Measurements from ENCODE around the gene MEOX1.

Gene MEOX1

GRCh38 chr17:43665084-43665936, 3.6 kb upstream of the MEOX1 start:
- no peaks in the 10 kb centered on the region for H3K9me3 Mint-ChIP-seq
- no peak for TF ChIP-seq CTCF (IDR thresholded peaks at IDR 0.05; ENCODE audit: unreplicated experiment in 3 of 3)
- H3K27me3 Mint-ChIP-seq (ENCODE audit: low read depth) = peaks cover under 1% of the 10 kb centered on the region

GRCh38 chr17:43664096-43664495, 2.4 kb upstream of the MEOX1 start:
- H3K9me3 Mint-ChIP-seq = no peaks in the 10 kb centered on the region
- TF ChIP-seq CTCF (IDR thresholded peaks at IDR 0.05; ENCODE audit: unreplicated experiment in 3 of 3) = no peak
- H3K27ac Mint-ChIP-seq = peak overlapping the region; percentile 66 to 87 (median 83)
- H3K4me1 Mint-ChIP-seq = peaks cover 61% of the 10 kb centered on the region
- peak overlapping the region in 1 of 3 experiments; percentile 59 for H3K4me3 Mint-ChIP-seq
- H3K36me3 Mint-ChIP-seq (ENCODE audit: low read depth) = no peaks in the 10 kb centered on the region
- peaks cover 5% of the 10 kb centered on the region for H3K27me3 Mint-ChIP-seq (ENCODE audit: low read depth)

More at GRCh38 chr17:43665084-43665936, 3.6 kb upstream of the MEOX1 start:
- Mint-ChIP-seq H3K27ac (peak overlapping the region; percentile 78 to 92 (median 82)), H3K4me1 (peaks cover 59% of the 10 kb centered on the region), H3K36me3 (ENCODE audit: low read depth) (no peaks in the 10 kb centered on the region), H3K4me3 (peak overlapping the region in 1 of 3 experiments; percentile 4)

GRCh38 chr17:43663383-43663782, 1.7 kb upstream of the MEOX1 start:
- H3K4me1 Mint-ChIP-seq = peaks cover 67% of the 10 kb centered on the region
- H3K27ac Mint-ChIP-seq = peak overlapping the region; percentile 88 to 97 (median 90)
- H3K36me3 Mint-ChIP-seq (ENCODE audit: low read depth) = no peaks in the 10 kb centered on the region
- TF ChIP-seq CTCF (IDR thresholded peaks at IDR 0.05; ENCODE audit: unreplicated experiment in 3 of 3) = no peak
- H3K27me3 Mint-ChIP-seq (ENCODE audit: low read depth) = peaks cover 7% of the 10 kb centered on the region
- H3K9me3 Mint-ChIP-seq = no peaks in the 10 kb centered on the region
- H3K4me3 Mint-ChIP-seq = no peak overlapping the region

GRCh38 chr17:43662413-43663141, 855 bp upstream of the MEOX1 start:
- Mint-ChIP-seq H3K4me3 (peak overlapping the region; percentile 4 to 9 (median 6)), H3K27me3 (ENCODE audit: low read depth) (peaks cover 7% of the 10 kb centered on the region), H3K27ac (peak overlapping the region; percentile 88 to 97 (median 90)), H3K36me3 (ENCODE audit: low read depth) (no peaks in the 10 kb centered on the region), H3K4me1 (peaks cover 67% of the 10 kb centered on the region), H3K9me3 (no peaks in the 10 kb centered on the region)
- no peak for TF ChIP-seq CTCF (IDR thresholded peaks at IDR 0.05; ENCODE audit: unreplicated experiment in 3 of 3)

- peak overlapping the region; percentile 75 to 86 (median 77) for H3K4me3 Mint-ChIP-seq
- H3K36me3 Mint-ChIP-seq (ENCODE audit: low read depth) = no peaks in the 10 kb centered on the region
- peaks cover 12% of the 10 kb centered on the region for H3K27me3 Mint-ChIP-seq (ENCODE audit: low read depth)
- peaks cover 76% of the 10 kb centered on the region for H3K4me1 Mint-ChIP-seq
- no peak for TF ChIP-seq CTCF (IDR thresholded peaks at IDR 0.05; ENCODE audit: unreplicated experiment in 3 of 3)
- H3K27ac Mint-ChIP-seq = peak overlapping the region; percentile 88 to 97 (median 90)
- H3K9me3 Mint-ChIP-seq = no peaks in the 10 kb centered on the region
Measured at GRCh38 chr17:43660816-43661493, 767 bp downstream of the MEOX1 start.

Measured in nephron (organoid).